Measurements from ENCODE around the gene MLXIP. TPM values are rescaled to one million over a fixed set of nuclear protein-coding genes. Genes with fewer than 3 reads are reported as not detected.

MLXIP gene
- total and polyA plus RNA-seq, 2 of the 8 experiments (the other 6 are each of a cell fraction or from before 2014, with no cell fraction given): 5.5 to 40.5 TPM

GRCh38 chr12:122030424-122031035 is 48.0 kb upstream of the MLXIP start:
- H3K79me2 ChIP-seq (ENCODE audit: control insufficient read depth in 1 of 2, insufficient read depth in 2 of 2, low read length in 2 of 2): peaks cover 0 to 38% of the 10 kb centered on the region in 2 experiments; a peak in 3 of 4 replicates
- no peak overlapping the region for H2BK5ac ChIP-seq (ENCODE audit: low read depth, low read length)
- H3K9me3 ChIP-seq (ENCODE audit: insufficient read depth in 2 of 2, low read depth in 1 of 2, low read length in 1 of 2): no peaks in the 10 kb centered on the region
- CTCF ChIA-PET (ENCODE audit: partially characterized antibody): interaction anchor here (0.6 to 3.4 kb wide), 11 partner anchors 12 to 164 kb away, joined by 3 to 18 read pairs (median 4); no protein-coding TSS in a partner anchor
- no peak overlapping the region; the same call in 1 of the 2 replicates for H2BK12ac ChIP-seq (ENCODE audit: low read depth, low read length)
- H4K5ac ChIP-seq (ENCODE audit: insufficient read length, low read depth, low read length): no peak overlapping the region
- TF ChIP-seq TEAD4 (IDR thresholded peaks at IDR 0.05; ENCODE audit: low read depth, low read length) (no peak), YY1 (IDR thresholded peaks at IDR 0.05; ENCODE audit: low read depth, low read length) (no peak), SP1 (IDR thresholded peaks at IDR 0.05; ENCODE audit: low read depth, low read length) (no peak), SRF (IDR thresholded peaks at IDR 0.05; ENCODE audit: low read depth, low read length) (no peak), SUZ12 (IDR thresholded peaks at IDR 0.05; ENCODE audit: low read length) (no peak), CTBP2 (IDR thresholded peaks at IDR 0.05; ENCODE audit: borderline replicate concordance, insufficient read depth, insufficient read length, low read length) (no peak), SAP30 (IDR thresholded peaks at IDR 0.05; ENCODE audit: insufficient read depth, insufficient replicate concordance, low read length) (no peak), USF2 (IDR thresholded peaks at IDR 0.05; ENCODE audit: low read length) (no peak), RBBP5 (IDR thresholded peaks at IDR 0.05; ENCODE audit: borderline replicate concordance, low read depth, low read length) (no peak), RFX5 (IDR thresholded peaks at IDR 0.05; ENCODE audit: borderline replicate concordance, low read depth, low read length) (no peak)
- TF ChIP-seq, protein P1, sequence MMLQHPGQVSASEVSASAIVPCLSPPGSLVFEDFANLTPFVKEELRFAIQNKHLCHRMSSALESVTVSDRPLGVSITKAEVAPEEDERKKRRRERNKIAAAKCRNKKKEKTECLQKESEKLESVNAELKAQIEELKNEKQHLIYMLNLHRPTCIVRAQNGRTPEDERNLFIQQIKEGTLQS (IDR thresholded peaks at IDR 0.05; ENCODE audit: insufficient read depth, low read depth, low read length): no peak
- H2AFZ ChIP-seq (ENCODE audit: low read length): no peak overlapping the region
- H3K79me1 ChIP-seq (ENCODE audit: low read depth, low read length): peaks cover 9% of the 10 kb centered on the region
- no peak overlapping the region for H3K56ac ChIP-seq (replicated peaks; ENCODE audit: insufficient read length, low read depth, low read length)
- no peak overlapping the region for H2BK20ac ChIP-seq (ENCODE audit: low read length)
- no peak overlapping the region for H3K23ac ChIP-seq (ENCODE audit: insufficient read length)
- H3K4me1 ChIP-seq (replicated peaks in 1 of 4; ENCODE audit: control insufficient read depth in 3 of 4, insufficient read depth in 4 of 4, low read length in 3 of 4): peaks cover 0 to 9% (median 5%) of the 10 kb centered on the region in 4 experiments; a peak in 6 of 7 replicates
- H3K4ac ChIP-seq (replicated peaks; ENCODE audit: insufficient read length, low read depth, low read length): no peak overlapping the region
- H2BK15ac ChIP-seq (ENCODE audit: low read length): 0 out of 2 replicates have a peak overlapping the region, but pooled peaks have one; percentile 16
- H3K27me3 ChIP-seq (replicated peaks in 1 of 4; ENCODE audit: control insufficient read depth in 3 of 4, extremely low read depth in 1 of 4, insufficient read depth in 3 of 4, low read length in 3 of 4): no peaks in the 10 kb centered on the region
- no peak for FAIRE-seq
- no peak overlapping the region for H4K91ac ChIP-seq (replicated peaks; ENCODE audit: insufficient read length, low read length)
- H2AK5ac ChIP-seq (ENCODE audit: low read depth, low read length): no peak overlapping the region
- no peak overlapping the region for H2BK120ac ChIP-seq (replicated peaks; ENCODE audit: low read depth, low read length)
- POLR2A ChIA-PET (ENCODE audit: partially characterized antibody): interaction anchor here (1.6 kb wide), 1 partner anchor 9 kb away, joined by 3 read pairs; the partner anchor contains the start of gene BCL7A
- H3K14ac ChIP-seq (ENCODE audit: insufficient read length): no peak overlapping the region
- H3K36me3 ChIP-seq (ENCODE audit: control insufficient read depth in 2 of 4, insufficient read depth in 4 of 4, low read length in 3 of 4): peaks cover 0 to 6% (median 2%) of the 10 kb centered on the region in 4 experiments; a peak in 2 of 8 replicates
- no peak overlapping the region for H3K27ac ChIP-seq (ENCODE audit: low read depth, low read length)
- H3K4me2 ChIP-seq (ENCODE audit: insufficient read depth in 1 of 2, low read depth in 2 of 2, low read length in 2 of 2): no peak overlapping the region
- 0 out of 2 replicates have a peak, but pooled peaks cover 1% of the 10 kb centered on the region for H3K23me2 ChIP-seq (ENCODE audit: low read depth, low read length)
- no peak overlapping the region for H3K18ac ChIP-seq (ENCODE audit: extremely low read depth, low read length)
- no peak overlapping the region for H3K9ac ChIP-seq (replicated peaks in 1 of 4; ENCODE audit: extremely low read depth in 1 of 4, low read depth in 3 of 4, low read length in 3 of 4)
- H4K20me1 ChIP-seq (replicated peaks in 1 of 2; ENCODE audit: control insufficient read depth in 1 of 2, insufficient read depth in 2 of 2, low read length in 2 of 2): peaks cover 15 to 24% of the 10 kb centered on the region in 2 experiments
- H4K8ac ChIP-seq (ENCODE audit: extremely low read depth, insufficient read depth, low read length): no peak overlapping the region
- no peak overlapping the region for H3K4me3 ChIP-seq (ENCODE audit: extremely low read depth in 1 of 4, insufficient read depth in 2 of 4, low read depth in 3 of 4, low read length in 4 of 4)
- DNase-seq (ENCODE audit: low read depth in 1 of 2, low spot score in 2 of 2): no peak
- WGBS, 2 experiments (ENCODE audit: extremely low coverage in 1 of 2, insufficient coverage in 1 of 2, insufficient read length in 1 of 2, insufficient replicate concordance in 2 of 2, low coverage in 1 of 2, low lambda C conversion rate in 2 of 2, missing lambda C conversion rate in 1 of 2): 89% methylated on average over 12 of the region's 13 CpGs; no CpG with 5 or more reads in 1 of the 2 experiments
